ENCODE data around the gene GREM1. TPM values are rescaled to one million over a fixed set of nuclear protein-coding genes. Genes with fewer than 3 reads are reported as not detected.

The GREM1 gene
- total RNA-seq, 1 donor from 2014 or later: 3.4 TPM

DNA sequence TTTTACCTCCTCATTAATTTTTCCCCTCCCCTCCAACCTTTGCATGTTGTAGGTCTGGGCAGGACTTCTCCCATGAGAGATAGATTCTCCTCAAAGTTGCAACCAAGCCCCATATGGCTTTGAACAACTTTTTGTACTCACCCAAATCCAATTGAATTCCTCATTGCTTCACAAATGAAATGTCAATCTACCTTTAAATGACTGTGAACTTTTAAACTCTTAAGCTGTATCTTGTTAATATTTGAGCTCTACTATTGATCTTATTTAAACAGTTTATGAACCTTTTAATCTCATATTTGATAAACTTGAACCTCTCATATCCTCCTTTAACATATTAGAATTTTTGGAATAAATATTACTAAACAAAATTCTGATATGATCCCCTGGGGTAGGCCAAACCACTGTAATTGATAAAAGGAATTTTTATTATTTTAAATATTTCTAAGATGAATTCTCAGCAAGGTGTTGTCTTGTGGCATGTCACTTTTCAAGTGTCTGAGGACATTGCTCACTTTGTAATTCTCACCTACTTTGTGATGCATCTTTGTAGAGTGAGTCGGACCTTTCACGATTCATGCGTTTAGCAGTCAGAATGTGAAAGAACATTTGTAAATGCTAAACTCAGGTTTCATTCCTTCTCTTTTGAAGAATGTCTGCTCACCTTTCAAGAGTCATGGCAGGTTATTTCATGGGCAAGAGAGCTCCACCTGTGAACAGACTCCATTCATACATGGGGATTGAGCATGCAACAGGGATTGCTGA, 23.4 kb upstream of the GREM1 start:
- DNase-seq: no peak

GRCh38 chr15:32698773-32699390, 18.9 kb upstream of the GREM1 start:
- no peak for DNase-seq

DNA sequence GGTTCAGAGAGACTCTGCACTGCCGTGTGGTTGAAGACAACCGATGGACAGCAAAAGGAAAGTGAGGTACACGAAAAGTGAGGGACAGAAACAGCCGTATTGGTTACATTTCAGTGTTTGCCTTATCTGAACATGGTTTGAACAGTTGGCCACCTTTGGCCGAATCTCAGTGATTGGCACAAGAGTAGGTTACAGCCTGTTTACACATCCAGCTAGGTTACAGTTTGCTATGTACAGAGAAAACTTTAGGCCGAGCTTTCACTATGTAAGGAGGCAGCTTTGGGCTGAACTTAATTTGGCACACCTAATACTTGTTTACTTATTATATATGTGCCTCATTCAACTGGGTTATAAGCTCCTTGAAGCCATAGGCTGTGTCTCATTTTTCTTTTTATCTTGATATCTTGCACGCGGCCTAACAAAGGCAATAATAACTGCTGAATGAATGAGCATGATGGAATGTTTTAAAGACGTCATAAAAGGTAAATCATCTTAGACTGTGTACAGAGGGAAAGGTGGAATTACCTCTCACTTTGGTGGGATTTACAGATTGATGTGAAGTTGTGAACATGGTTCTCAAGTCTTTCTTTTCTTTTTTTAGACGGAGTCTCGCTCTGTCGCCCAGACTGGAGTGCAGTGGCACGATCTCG, 17.2 kb upstream of the GREM1 start:
- no peak for DNase-seq

GRCh38 chr15:32701863-32702262, 15.9 kb upstream of the GREM1 start:
- no peak for DNase-seq

DNA sequence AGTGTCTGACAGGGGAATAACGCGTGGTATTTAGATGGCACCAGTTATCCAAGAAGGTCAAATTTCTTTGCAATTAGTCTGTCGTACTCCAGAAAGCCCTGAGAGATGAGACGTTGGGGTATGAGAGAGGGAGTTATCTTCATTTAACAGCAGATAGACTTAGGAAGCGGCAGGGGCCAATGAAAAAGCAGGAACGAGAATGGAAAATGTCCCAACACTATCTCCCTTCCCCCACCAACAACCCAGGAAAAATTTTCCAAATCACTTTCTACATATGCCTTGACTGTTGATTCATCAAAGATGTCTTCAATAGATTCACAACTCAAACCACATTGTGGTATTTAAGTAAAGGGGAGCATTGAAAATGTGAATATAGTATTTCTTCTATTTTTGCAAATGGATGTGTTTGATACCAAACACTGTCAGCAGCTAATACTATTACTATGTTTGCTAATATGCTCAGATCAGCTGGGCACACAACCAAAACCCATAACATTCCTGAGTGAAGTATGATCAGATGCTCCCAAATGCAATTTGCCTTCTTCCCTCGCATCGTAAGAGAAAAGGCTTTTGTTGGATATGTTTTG, 13.3 kb upstream of the GREM1 start:
- no peak for DNase-seq

DNA sequence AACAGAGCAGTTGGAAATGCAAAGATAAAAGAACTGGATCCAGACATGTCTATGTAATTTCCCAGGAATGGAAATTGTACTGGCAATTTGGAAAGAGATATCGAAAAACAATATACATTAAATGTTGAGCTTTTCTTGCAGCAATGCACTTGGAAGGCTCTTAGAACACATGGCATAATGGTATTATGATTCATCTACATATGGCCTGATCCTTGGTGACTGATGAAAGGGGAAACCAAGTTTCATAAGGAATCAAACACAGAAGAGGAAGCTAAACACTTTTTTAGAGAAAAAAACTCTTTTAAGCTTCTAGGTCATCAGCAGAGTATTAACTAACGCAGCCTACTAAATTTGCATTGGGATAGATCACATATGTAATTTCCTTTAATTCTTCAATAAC, 12.4 kb upstream of the GREM1 start:
- DNase-seq: no peak

DNA sequence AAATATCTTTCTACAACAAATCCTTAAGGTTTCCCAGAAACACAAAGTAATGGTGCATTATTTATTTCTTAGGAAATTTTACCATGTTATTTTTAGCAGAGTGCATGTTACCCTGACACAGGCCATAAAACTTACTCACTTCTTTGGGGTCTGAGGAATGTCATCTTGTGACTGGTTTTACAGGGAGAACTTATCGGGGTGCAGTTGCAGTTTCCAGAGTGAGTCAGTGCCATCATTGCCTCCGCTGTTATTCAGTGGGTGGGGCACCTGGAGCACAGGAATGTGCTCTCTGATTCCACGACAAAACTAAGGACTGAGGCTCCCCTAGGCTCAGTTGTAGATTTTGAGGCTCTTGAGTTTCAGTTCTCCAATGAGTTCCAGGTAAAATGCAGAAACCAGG, 11.1 kb upstream of the GREM1 start:
- no peak for DNase-seq

GRCh38 chr15:32707436-32707835, 10.4 kb upstream of the GREM1 start:
- DNase-seq: no peak

DNA sequence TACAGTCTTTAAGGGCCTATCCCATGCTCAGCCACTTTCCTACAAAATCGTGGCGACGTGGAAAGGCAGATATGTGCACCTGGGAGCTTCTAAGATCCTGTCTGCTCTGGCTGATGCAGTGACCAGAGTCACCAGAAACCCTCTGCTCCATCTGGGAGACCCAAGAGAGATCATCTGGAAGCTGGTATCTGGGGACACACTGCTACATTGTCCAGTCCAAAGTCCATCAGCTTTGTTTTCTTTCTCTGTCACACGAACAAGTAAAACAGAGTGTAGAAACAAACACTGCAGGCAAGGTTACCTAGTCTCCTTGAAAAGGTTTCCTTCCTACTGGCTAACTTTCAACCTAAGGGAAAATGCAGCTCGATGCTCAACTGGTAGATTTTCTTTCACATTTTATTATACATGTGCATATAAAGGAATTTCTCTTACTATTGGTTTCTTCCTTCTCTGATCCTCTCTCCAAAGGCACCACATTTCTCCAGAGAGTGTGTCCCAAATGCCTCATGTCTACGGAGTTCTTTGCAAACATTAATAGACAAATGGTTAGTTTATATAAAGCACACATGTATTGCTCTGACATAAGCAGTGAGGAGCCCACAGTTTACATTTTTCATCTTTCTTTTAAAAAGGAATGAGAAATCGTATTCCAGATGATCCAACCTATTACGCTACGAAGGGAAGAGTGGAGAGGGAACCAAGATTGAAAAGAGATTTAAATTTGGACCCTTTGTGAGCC, 8.3 kb upstream of the GREM1 start:
- no peak for DNase-seq

- no peak for DNase-seq
Measured at GRCh38 chr15:32715276-32715675, 2.5 kb upstream of the GREM1 start.

DNA sequence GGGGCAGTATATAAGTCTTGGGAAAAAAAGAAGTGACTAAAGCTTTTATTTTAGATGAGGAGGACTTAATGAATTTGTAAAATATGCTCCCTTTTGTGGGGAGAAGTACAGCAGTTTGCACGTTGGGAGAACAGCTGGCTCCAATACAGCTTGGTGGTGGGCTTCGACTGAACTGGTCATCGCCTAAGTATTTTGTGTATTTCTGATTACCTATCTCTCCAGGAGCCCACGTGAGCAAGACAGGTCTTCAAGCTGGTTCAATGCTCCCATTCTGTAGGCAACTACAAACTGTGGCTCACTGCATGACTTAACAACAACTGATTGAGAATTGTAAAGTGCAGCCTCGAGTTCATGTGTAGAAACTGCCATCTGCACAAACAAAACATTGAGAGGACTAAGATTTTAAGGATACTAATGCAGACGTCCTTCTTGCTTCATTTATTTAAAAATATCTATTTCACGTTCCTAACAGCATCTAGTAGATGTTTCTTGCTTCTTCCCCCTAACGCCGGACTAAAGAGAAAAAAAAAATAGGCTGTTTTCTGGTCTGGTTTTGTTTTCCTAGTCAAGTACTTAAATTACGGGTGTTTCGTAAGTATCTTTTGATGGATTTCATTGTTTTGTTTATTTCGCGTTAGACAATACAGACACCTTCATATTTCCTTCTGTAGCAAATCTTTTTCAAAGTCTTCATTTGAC, 1.4 kb upstream of the GREM1 start:
- no peak for DNase-seq

DNA sequence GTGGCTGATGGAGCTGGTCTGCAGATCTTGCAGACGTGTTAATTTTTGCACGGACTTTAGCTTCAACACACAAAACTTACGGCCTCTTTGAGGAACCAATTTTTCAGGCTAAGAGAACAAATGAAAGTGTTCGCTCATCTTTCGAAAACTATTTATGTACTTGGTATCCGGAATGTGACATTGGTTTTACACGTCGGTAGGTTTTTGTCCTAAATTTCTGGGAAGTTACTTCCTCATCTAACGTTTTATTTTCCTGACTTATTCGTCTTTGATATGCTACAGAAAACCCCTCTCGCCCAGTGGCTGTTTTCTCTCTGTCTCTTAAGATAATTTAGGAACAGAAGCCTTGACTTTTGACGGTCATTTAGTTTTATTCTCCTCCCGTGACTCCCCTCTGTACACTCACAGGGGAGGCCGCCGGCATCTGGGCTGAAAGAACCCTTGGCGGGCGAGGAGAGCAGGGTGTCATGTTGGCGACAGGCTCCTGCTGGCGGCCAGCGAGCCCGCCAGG, 834 bp upstream of the GREM1 start:
- DNase-seq: no peak

DNA sequence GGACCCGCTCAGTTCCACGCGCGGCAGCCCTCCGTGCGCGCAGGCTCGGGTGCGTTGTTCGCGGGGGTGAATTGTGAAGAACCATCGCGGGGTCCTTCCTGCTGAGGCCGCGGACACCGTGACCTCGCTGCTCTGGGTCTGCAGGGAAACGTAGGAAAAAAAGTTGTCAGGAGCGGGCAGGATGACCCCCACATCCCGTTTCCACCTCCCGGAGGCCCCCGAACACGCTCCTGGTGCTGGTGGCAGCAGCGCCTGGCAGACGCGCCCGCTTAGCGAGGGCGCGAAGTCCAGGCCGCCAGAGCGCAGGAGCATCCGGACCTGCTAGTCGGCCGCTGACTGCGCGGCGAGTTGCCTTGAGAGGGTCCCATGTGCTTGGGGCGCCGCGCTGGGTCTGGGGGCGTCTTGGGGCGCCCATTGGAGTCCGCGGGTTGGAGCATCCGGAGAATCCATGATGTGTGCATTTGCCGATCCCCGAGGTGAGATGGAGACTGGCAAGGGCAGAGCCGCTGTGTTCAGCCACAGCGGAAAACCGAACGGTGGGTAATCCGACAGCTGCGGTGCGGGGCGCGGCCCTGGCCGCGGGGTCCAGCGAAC, 520 bp downstream of the GREM1 start:
- DNase-seq: no peak

DNA sequence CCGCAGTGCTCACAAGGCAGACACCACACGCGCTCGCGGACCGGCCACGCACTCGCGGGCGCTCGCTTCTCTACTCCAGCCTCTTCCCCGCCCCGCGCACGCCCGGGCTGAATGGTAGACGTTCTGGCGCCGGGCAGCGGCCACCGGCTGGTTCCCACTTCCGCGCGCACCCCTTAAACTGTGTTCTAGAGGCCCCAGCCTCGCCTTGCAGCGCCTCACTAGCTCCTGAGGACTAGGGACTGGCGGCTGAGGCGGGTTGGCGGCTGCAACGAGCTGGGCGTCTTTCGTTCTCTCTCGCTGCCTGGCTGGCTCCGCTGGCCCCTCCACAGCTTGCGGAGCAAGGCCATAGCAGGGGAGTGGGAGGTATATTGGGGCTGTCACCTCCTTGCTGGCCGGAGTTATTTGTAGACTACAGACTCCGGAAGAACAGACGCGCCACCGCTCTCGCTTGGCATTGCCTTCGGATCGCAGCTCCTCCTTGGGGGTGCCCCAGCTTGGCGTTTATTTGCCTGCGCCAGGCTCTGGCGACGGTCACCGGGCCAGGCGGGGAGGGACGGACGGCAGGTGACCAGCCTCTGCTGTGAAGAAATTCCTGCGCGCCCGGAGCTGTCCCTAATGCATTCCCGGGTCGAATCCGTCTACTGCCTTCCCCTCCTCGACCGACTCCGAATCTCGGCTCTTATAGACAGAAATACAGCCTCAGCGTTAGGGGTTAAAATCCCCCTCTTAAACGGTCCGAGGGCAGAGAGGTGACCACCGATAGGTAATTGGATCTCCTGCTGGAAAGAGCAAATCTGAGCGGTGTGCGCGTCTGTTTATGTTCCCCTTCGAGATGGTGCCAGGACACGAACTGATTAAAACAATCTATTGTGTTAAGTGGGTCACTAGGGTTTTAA, 1.3 kb downstream of the GREM1 start:
- no peak for DNase-seq

GRCh38 chr15:32721596-32721995, 3.8 kb downstream of the GREM1 start:
- DNase-seq: no peak

GRCh38 chr15:32722136-32722535, 4.3 kb downstream of the GREM1 start:
- no peak for DNase-seq

GRCh38 chr15:32723171-32723948, 5.6 kb downstream of the GREM1 start:
- no peak for DNase-seq

DNA sequence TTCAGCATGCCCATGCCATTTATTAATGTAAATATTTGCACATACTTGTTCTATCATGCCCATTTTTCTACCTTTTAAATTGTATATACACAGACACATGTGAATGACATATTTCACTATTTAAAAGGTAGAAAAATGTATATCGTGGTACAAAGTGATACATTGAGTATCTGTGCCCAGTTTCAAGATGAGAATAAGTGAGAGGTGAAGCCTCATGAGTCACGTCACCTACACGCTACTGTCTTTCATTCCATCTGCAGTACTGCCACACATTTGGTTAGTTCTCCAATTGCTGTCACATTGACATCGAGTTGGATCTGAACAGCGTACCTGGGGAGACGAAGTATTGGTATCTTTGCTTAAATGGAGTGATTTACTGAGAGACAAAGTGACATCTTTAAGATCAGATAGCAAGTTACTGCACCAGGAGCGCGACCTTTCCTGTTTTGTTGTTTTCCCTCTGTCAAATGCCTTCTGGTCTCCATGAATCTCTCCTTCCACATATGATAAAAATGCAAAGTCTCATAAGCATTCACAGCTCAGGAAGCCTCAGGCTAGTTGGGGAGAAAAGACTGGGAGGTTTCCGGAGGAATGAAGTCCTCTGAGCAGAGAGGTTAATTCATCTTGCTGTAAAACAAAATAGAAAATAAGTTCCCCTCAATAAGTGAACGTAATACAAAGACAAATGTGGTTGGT, 12.0 kb downstream of the GREM1 start:
- no peak for DNase-seq
